ENCODE results near the gene HOXB3.

The HOXB3 gene

DNA sequence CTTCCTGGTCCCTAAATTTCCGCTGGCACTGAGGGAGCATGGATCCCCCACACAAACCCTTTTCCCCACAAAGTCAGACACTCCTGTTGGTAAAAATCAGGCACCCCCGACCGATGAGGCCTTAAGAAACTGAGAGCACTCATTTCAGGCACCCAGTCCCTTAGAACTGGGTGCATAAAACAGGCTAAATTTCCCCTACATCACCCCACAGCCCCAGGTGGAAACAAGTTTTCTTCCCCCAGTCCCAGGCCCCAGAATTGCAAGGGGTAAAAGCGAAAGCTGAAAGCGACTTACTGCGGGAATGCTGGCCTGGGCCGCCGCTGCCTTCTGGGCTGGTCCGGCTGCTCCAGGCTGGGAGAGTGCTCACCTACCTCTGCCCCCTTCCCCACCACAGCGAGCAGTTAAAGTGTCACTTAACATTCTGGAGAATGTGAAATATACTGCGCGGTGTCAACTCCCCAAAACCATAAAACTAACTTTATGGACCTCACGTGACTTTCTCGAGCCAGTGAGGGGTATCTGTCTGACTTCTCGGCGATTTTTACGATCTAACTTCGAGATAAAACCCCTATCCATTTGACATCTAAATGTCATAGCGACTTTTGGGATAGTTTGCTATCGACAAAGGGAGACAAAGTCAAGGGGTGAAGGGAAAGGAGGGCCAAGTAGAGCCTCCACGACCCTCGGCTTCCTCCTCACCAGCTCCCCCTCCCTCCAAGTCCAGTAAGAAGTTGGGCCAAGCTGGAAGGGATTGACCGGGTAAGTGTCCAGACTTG is at the start of gene HOXB3:
Gene HOXB3, minus strand, starts transcription at position 411 of the 776 bp plus-strand sequence. CDS start 37,767 bp downstream, outside the sequence.
- ChIA-PET CTCF (interaction anchor here (0.7 to 8.4 kb wide), 15 partner anchors 18 to 282 kb away, joined by 3 to 80 read pairs (median 5); partner anchors contain the start of gene HOXB8), POLR2A (interaction anchor here (0.7 to 1.5 kb wide), 5 partner anchors 23 to 103 kb away, joined by 3 to 5 read pairs (median 3); no protein-coding TSS in a partner anchor)
- TF ChIP-seq, protein P1, sequence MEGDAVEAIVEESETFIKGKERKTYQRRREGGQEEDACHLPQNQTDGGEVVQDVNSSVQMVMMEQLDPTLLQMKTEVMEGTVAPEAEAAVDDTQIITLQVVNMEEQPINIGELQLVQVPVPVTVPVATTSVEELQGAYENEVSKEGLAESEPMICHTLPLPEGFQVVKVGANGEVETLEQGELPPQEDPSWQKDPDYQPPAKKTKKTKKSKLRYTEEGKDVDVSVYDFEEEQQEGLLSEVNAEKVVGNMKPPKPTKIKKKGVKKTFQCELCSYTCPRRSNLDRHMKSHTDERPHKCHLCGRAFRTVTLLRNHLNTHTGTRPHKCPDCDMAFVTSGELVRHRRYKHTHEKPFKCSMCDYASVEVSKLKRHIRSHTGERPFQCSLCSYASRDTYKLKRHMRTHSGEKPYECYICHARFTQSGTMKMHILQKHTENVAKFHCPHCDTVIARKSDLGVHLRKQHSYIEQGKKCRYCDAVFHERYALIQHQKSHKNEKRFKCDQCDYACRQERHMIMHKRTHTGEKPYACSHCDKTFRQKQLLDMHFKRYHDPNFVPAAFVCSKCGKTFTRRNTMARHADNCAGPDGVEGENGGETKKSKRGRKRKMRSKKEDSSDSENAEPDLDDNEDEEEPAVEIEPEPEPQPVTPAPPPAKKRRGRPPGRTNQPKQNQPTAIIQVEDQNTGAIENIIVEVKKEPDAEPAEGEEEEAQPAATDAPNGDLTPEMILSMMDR (IDR thresholded peaks at IDR 0.05; ENCODE audit: insufficient read depth, low read length, missing control alignments) = no peak
- peak; percentile 67 for DNase-seq (ENCODE audit: low read depth, low spot score)
- H3K4me3 ChIP-seq (ENCODE audit: low read depth, low read length) = peak within 1 kb of the TSS; percentile 76

GRCh38 chr17:48639136-48639535 is 49.1 kb upstream of the HOXB3 start:
- CTCF ChIA-PET = interaction anchor here (1.4 kb wide), 1 partner anchor 13 kb away, joined by 3 read pairs; the partner anchor contains the start of gene HOXB9
- TF ChIP-seq, protein P1 (IDR thresholded peaks at IDR 0.05; ENCODE audit: insufficient read depth, low read length, missing control alignments) = no peak
- POLR2A ChIA-PET = no interaction called here
- H3K4me3 ChIP-seq (ENCODE audit: low read depth, low read length) = no peak overlapping the region
- DNase-seq (ENCODE audit: low read depth, low spot score) = no peak

GRCh38 chr17:48637323-48638260 is 47.6 kb upstream of the HOXB3 start:
- ChIA-PET POLR2A (no interaction called here), CTCF (interaction anchor here (0.7 to 2.8 kb wide), 15 partner anchors 9 to 380 kb away, joined by 3 to 16 read pairs (median 6); partner anchors contain the start of genes HOXB5 and PRAC2)
- peak; percentile 63 for DNase-seq (ENCODE audit: low read depth, low spot score)
- H3K4me3 ChIP-seq (ENCODE audit: low read depth, low read length) = no peak overlapping the region
- TF ChIP-seq, protein P1 (IDR thresholded peaks at IDR 0.05; ENCODE audit: insufficient read depth, low read length, missing control alignments) = no peak

DNA sequence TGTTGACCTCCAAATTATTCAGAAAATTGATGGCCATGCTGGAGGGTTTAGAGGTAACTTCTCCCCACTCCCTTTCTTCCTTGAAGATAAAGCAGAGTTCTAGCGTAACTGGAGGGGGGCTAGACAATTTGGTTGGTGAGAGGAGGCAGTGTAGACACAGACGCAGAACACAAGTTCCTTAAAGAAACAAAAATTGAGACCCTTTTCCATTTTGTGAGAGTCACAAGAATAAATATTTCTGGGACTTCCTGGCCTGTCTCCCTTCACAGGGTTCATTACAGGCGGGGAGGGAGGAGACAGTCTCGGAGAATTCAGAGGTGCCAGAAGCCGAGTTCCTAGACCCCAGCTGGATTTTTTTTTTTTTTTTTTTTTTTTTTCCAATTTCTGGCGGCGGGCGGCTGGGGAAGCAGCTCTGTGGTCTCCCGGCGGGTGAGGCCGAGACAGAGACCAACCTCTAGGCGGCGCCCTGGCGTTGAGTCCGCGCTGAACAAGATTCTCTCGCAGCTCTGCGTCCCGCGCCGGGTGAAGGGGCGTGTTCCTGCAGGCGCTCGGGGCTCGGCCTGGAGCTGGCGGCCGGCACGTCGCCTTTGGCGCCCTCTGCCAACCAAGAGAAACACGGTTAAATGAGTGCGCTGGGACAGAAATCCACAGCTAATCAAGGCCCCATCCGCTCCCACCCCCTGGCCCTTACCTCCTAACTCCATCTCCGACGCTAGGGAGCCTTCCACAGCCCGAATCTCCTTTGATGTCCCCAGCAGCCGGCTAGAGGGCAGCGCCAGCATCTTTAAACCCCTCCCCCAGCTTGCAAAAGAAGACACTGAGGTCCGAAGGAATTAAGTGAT is 46.4 kb upstream of the HOXB3 start:
- POLR2A ChIA-PET = no interaction called here
- CTCF ChIA-PET = interaction anchor here (0.6 to 2.8 kb wide), 26 partner anchors 8 to 654 kb away, joined by 3 to 22 read pairs (median 5); partner anchors contain the start of genes HOXB5, HOXB9 and PRAC2
- TF ChIP-seq, protein P1 (IDR thresholded peaks at IDR 0.05; ENCODE audit: insufficient read depth, low read length, missing control alignments) = peak; percentile 81
- no peak overlapping the region for H3K4me3 ChIP-seq (ENCODE audit: low read depth, low read length)
- DNase-seq (ENCODE audit: low read depth, low spot score) = no peak

DNA sequence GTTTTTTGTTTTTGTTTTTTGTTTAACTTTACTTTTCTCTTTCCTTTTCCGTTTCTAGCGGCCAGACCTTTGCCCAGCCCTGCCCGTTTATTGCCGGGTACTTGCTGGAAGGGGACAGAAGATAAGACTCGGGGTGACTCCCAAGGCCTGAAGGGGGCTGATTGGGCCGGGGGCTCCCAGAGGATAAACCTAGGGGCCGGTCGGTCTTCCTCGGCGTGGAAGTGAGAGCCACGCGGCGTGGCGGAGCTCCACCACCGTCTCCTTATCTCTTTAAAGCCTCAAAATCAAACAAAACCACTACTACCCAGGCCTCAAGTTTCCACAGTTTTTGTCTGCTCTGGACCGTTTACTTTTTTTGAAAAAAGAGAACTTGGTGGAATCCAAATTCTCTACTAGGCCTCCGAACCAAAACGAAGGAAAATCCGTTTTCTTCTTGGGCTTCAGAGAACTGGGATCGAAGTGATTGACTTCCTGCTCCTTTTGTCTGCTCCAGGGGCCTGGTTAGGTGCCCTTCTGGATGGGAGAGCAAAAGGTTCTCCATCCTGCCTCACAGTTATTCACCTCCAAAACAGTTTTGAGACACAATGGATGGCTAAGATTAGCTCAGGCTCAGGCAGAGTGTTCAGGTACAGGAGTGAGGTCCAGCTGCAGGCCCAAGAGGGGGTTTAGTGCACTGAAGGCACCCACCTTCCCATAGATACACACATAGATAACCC is 44.6 kb upstream of the HOXB3 start:
- DNase-seq (ENCODE audit: low read depth, low spot score) = no peak
- ChIA-PET CTCF (interaction anchor here (0.9 to 2.8 kb wide), 4 partner anchors 9 to 244 kb away, joined by 3 to 22 read pairs (median 12); partner anchors contain the start of gene HOXB9), POLR2A (no interaction called here)
- no peak overlapping the region for H3K4me3 ChIP-seq (ENCODE audit: low read depth, low read length)
- TF ChIP-seq, protein P1 (IDR thresholded peaks at IDR 0.05; ENCODE audit: insufficient read depth, low read length, missing control alignments) = no peak
